Measurements from ENCODE around the gene MYO5B. TPM values are rescaled to one million over a fixed set of nuclear protein-coding genes. Genes with fewer than 3 reads are reported as not detected.

MYO5B gene
- total and polyA plus RNA-seq, 9 of the 15 experiments (the other 6 are each of a cell fraction or from before 2014, with no cell fraction given) = 0.07 to 0.42 (median 0.28) TPM

DNA sequence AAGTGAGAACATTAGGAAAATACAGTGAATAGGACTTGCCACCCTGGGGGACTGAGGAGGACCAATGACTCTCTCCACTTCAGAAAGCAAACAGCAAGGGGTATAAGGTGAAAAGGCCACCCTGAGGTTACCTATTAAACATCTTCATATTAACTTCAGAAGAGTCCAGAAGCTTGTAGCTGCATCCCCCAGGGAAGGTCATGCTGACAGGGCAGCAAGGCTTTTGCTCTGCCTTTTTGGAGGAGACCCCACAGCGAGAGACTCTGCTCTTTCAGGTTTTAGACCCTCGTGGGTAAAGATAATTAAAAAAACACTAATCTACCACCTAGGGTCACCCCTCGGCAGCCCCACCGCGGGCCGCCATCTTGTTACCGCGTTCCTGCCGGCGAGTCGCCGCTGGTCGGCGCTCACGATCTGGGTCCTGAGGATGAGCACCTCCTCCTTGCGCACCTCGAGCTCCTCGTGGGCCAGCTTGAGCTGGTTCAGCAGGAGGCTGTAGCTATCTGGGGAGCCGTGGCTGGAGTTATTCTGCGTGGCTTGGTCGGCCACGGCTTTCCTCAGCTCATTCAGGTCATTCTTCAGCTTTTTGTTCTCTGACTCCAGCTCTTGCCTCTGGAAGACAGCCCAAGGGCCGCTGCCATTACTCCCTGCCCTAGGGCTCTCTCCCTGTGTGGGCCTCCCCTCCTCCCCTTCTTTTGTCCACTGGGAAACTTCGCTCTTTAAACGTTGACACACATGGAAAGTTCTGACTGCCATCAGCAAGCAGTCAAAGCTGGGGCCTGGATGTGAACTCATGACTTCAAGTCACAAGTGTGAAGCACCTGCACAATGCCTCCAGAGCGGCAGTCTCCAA, 331.0 kb downstream of the MYO5B start (continued):
- peak; percentile 48; the same call in 1 of the 2 replicates for TF ChIP-seq L3MBTL2 (IDR thresholded peaks at IDR 0.05)
- TF ChIP-seq POLR2H (tag; IDR thresholded peaks at IDR 0.05; ENCODE audit: low read depth) = no peak
- TF ChIP-seq, protein P1, sequence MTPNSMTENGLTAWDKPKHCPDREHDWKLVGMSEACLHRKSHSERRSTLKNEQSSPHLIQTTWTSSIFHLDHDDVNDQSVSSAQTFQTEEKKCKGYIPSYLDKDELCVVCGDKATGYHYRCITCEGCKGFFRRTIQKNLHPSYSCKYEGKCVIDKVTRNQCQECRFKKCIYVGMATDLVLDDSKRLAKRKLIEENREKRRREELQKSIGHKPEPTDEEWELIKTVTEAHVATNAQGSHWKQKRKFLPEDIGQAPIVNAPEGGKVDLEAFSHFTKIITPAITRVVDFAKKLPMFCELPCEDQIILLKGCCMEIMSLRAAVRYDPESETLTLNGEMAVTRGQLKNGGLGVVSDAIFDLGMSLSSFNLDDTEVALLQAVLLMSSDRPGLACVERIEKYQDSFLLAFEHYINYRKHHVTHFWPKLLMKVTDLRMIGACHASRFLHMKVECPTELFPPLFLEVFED (CRISPR knock-in tag; conservative IDR thresholded peaks at IDR 0.05) = no peak
- no peak for TF ChIP-seq NR3C1 (CRISPR knock-in tag; IDR thresholded peaks at IDR 0.05)
- TF ChIP-seq, protein P2, sequence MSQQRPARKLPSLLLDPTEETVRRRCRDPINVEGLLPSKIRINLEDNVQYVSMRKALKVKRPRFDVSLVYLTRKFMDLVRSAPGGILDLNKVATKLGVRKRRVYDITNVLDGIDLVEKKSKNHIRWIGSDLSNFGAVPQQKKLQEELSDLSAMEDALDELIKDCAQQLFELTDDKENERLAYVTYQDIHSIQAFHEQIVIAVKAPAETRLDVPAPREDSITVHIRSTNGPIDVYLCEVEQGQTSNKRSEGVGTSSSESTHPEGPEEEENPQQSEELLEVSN (IDR thresholded peaks at IDR 0.05; ENCODE audit: borderline replicate concordance in 1 of 2, extremely low read depth in 1 of 2, insufficient read depth in 1 of 2, insufficient read length in 1 of 2, low read depth in 1 of 2, low read length in 1 of 2, poor library complexity in 1 of 2, severe bottlenecking in 1 of 2) = peak in 1 of 2 experiments; percentile 7
- TF ChIP-seq, protein P3, sequence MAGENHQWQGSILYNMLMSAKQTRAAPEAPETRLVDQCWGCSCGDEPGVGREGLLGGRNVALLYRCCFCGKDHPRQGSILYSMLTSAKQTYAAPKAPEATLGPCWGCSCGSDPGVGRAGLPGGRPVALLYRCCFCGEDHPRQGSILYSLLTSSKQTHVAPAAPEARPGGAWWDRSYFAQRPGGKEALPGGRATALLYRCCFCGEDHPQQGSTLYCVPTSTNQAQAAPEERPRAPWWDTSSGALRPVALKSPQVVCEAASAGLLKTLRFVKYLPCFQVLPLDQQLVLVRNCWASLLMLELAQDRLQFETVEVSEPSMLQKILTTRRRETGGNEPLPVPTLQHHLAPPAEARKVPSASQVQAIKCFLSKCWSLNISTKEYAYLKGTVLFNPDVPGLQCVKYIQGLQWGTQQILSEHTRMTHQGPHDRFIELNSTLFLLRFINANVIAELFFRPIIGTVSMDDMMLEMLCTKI (IDR thresholded peaks at IDR 0.05; ENCODE audit: partially characterized antibody) = no peak
- no peak for TF ChIP-seq GATAD2B (IDR thresholded peaks at IDR 0.05; ENCODE audit: borderline replicate concordance)
- 0 out of 2 replicates have a peak, but pooled peaks have one; percentile 17 for TF ChIP-seq GTF2E2 (tag; IDR thresholded peaks at IDR 0.05)
- TF ChIP-seq, protein P4, sequence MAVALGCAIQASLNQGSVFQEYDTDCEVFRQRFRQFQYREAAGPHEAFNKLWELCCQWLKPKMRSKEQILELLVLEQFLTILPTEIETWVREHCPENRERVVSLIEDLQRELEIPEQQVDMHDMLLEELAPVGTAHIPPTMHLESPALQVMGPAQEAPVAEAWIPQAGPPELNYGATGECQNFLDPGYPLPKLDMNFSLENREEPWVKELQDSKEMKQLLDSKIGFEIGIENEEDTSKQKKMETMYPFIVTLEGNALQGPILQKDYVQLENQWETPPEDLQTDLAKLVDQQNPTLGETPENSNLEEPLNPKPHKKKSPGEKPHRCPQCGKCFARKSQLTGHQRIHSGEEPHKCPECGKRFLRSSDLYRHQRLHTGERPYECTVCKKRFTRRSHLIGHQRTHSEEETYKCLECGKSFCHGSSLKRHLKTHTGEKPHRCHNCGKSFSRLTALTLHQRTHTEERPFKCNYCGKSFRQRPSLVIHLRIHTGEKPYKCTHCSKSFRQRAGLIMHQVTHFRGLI (CRISPR knock-in tag; IDR thresholded peaks at IDR 0.05) = no peak
- TF ChIP-seq SIRT6 (IDR thresholded peaks at IDR 0.05; ENCODE audit: low read depth, low read length) = no peak
- TF ChIP-seq ZNF589 (CRISPR knock-in tag; IDR thresholded peaks at IDR 0.05; ENCODE audit: low read depth) = no peak
- TF ChIP-seq ARNT (IDR thresholded peaks at IDR 0.05) = no peak
- no peak for TF ChIP-seq FOSL1 (tag; conservative IDR thresholded peaks at IDR 0.05)
- no peak for TF ChIP-seq NR2F6 (CRISPR knock-in tag; IDR thresholded peaks at IDR 0.05)
- no peak for TF ChIP-seq KHSRP (IDR thresholded peaks at IDR 0.05)
- TF ChIP-seq RCOR1 (IDR thresholded peaks at IDR 0.05; ENCODE audit: borderline replicate concordance in 1 of 2, low read depth in 2 of 2, low read length in 2 of 2) = no peak
- TF ChIP-seq, protein P5, sequence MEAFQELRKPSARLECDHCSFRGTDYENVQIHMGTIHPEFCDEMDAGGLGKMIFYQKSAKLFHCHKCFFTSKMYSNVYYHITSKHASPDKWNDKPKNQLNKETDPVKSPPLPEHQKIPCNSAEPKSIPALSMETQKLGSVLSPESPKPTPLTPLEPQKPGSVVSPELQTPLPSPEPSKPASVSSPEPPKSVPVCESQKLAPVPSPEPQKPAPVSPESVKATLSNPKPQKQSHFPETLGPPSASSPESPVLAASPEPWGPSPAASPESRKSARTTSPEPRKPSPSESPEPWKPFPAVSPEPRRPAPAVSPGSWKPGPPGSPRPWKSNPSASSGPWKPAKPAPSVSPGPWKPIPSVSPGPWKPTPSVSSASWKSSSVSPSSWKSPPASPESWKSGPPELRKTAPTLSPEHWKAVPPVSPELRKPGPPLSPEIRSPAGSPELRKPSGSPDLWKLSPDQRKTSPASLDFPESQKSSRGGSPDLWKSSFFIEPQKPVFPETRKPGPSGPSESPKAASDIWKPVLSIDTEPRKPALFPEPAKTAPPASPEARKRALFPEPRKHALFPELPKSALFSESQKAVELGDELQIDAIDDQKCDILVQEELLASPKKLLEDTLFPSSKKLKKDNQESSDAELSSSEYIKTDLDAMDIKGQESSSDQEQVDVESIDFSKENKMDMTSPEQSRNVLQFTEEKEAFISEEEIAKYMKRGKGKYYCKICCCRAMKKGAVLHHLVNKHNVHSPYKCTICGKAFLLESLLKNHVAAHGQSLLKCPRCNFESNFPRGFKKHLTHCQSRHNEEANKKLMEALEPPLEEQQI (IDR thresholded peaks at IDR 0.05) = no peak
- no peak for TF ChIP-seq COPS2 (conservative IDR thresholded peaks at IDR 0.05)
- TF ChIP-seq SNIP1 (IDR thresholded peaks at IDR 0.05; ENCODE audit: low read depth) = no peak
